HG03575 (cell line): Measurements from ENCODE around the gene PSG11.
"Not testable (repeated sequence)": the region's sequence is repeated elsewhere in the genome, so short reads cannot be mapped to it uniquely, and the experiment has no call there.

Source experiments
- ATAC-seq: cut with Tn5 transposase; IDR thresholded peaks from one replicate; pipeline ENCODE4 v1.9.1; 2021; ENCODE audit not compliant: unreplicated experiment, insufficient number of reproducible peaks, low FRiP score; ENCODE audit errors: extremely low read depth

Gene PSG11

DNA sequence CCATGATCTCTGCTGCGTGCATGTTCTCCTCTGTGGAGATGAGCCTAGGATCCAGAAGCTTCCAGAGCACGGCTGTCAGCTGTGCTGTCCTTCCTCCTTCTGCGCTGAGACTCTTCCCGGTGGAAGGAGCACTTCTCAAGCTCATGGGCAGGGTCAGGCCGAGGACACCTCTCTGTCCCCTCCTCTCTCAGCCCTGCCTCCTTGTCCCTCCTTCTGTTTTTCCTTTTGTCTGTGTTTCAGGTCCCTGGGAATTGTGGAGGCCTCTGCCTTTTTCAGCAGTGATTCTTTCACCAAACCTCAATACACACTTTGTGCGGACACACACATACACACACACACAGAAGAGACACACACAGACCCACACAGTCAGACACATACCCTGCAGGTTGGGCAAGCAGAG is at the start of gene PSG11:
Gene PSG11 (minus strand): TSS at position 101 of the 400 bp plus-strand sequence. CDS start 97 bp downstream, at position 4.
- not testable (repeated sequence) for ATAC-seq

- not testable (repeated sequence) for ATAC-seq
These were observed 36.1 kb upstream of the PSG11 start for GRCh38 chr19:43062418-43062817.

GRCh38 chr19:43061326-43061725 is 35.1 kb upstream of the PSG11 start:
- not testable (repeated sequence) for ATAC-seq

DNA sequence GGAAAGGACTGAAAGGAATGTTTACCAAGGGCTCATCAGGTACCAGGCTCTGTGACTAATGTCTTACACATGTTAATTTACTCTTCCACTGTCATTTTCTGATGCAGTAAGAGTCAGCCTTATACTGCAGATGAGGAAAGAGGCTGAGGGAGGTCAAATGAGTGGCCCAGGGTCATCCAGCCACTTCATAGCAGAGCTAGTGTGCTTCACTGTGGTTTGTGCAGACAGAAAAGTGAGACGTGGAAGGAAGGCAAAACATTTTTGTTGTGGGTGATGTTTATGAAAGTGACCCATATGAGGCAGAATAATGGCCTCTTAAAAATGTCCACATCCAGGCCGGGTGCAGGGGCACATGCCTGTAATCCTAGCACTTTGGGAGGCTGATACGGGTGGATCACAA is 34.0 kb upstream of the PSG11 start:
- ATAC-seq = not testable (repeated sequence)

DNA sequence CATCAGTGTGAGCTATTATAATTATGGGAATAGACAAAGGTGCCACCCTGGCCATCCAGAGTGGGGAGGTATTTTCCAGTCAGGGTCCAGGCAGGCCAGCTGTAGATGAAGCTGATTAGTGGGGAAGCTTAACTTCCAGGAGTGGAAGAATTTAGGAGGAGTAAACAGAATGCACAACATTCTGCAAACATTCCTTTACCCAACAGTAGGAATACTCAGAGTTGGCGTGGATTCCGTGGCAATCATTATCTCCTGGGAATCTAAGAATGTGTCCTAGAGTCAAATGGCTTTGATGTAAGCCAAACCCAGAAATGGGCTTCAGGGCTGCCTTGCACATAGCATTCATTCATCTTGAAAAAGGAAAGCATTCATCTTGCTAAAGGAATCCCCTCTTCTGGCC is 33.2 kb upstream of the PSG11 start:
- not testable (repeated sequence) for ATAC-seq

DNA sequence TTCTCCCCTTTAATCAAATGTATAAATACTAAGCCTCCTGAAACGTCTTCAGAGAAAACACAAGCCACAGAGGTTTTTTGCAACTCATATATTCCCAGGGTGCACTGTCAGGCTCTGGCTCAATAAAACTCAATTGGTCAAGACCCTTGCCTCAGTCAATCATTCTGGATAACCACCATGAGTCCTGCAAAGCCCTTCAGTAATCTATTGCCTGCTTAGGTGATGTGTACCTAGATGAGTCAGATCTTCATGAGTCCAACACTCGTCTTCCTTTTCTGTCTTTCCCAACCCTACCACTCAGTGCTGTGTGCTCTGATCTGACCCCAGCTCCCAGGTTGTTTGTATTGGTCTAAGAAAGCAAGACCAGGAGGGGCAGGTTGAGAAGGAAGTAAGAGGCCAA is 32.2 kb upstream of the PSG11 start:
- not testable (repeated sequence) for ATAC-seq

DNA sequence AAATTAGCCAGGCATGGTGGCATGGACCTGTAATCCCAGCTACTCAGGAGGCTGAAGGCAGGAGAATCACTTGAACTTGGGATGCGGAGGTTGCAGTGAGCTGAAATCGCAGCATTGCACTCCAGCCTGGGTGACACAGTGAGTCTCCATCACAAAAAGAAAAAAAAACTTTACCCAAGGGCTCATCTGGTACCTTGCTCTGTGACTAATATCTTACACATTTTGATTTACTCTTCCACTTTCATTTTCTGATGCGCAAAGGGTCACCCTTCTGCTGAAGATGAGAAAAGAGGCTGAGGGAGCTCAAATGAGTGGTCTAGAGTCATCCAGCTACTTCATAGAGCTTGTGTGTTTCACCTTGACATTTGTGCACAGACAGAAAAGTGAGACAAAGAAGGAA is 21.7 kb upstream of the PSG11 start:
- ATAC-seq = not testable (repeated sequence)

GRCh38 chr19:43046578-43046977 is 20.3 kb upstream of the PSG11 start:
- ATAC-seq = not testable (repeated sequence)

- not testable (repeated sequence) for ATAC-seq
These were observed 17.4 kb upstream of the PSG11 start for GRCh38 chr19:43043492-43044180.

DNA sequence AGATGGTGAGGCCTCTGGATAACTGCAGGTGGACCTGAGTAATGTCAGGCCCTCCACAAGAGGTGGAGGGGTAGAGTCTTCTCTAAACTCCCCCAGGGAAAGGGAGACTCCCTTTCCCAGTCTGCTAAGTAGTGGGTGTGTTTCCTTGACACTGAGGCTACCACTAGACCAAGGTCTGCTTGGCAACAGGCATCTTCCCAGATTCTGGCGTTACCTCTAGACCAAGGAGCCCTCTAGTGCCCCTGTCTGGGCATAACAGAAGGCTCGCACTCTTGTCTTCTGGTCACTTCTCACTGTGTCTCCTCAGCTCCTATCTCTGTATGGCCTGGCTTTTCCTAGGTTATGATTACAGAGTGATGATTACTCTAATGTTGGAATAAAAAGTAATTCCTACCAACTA is 5.4 kb upstream of the PSG11 start:
- not testable (repeated sequence) for ATAC-seq

DNA sequence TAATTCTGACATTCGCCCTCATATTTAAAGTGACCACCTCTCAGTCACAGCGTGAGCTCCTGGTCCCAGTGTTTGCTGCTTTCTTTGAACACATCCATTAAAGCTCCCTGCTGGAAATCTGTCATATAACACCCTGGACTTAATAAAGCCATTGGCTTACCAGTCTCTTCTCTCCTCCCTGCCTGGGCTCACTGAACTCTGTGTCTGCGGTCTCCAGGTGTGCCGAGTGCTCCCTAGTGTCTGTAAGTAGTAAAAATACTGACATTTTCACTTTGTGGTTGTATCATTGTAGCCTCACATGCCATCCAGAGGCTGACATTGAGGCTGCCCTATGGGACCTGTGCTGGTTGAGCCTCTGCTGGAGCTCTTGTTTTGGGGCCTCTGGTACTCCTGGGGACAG is 2.6 kb upstream of the PSG11 start:
- no peak for ATAC-seq

DNA sequence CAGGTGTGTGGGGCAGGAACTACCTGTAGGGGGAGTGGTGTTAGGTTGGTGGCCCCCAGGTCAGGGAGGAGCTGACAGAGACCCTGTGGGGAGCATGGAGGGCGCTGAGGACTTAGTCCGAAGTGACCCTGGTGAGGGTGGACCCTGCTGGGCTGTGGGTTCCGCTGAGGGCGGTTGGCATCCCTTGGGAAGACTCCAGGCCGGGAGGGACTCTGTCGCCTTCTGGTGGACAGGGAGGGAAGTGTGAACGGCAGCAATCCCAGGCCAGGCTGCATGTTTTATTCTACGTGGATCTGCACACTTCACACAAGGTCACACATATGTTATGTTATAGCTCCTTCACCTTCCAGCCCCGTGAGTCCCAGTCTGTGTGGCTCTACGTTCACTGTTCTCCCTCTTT is 1.7 kb upstream of the PSG11 start:
- not testable (repeated sequence) for ATAC-seq

- not testable (repeated sequence) for ATAC-seq
These were observed 792 bp upstream of the PSG11 start for GRCh38 chr19:43027061-43027460.

DNA sequence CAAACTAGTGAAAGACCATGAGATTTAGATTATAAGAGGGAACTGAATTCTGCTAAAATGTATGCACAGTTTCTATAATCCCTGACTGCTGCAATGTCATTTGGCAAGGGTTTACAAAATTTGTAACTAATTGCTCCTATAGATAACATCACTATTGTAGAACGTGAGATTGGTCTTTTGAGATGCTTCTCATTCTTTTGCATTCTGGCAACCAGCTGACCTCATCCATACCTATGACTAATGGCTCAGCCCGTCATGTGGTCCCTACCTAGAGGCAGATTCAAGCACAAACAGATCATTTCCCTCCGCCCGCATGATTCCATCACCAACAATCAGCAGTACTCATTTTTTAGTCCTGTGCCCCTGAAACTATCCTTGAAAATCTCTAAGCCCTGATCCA is 4.2 kb downstream of the PSG11 start:
- not testable (repeated sequence) for ATAC-seq

- not testable (repeated sequence) for ATAC-seq
These were observed 4.6 kb downstream of the PSG11 start for GRCh38 chr19:43021629-43022028.

DNA sequence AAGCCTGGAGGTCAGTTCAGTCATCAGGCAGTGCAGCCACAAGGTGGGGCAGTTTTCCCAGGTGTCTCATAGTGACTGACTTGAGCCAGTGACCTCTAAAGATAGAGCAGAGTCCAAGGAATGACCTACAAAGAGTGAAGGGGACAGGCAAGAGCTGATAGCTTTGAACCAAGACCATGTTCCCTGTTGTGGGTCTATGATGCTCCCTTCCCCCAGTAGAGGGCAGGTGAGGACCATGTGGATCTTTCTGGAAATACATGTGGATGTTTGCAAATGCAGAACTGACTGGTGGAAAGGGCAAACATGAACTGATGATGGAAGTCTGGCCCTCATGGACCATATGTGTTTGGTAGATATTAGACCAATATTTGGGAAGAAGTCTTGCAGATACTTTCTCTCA is 6.7 kb downstream of the PSG11 start:
- ATAC-seq = not testable (repeated sequence)

DNA sequence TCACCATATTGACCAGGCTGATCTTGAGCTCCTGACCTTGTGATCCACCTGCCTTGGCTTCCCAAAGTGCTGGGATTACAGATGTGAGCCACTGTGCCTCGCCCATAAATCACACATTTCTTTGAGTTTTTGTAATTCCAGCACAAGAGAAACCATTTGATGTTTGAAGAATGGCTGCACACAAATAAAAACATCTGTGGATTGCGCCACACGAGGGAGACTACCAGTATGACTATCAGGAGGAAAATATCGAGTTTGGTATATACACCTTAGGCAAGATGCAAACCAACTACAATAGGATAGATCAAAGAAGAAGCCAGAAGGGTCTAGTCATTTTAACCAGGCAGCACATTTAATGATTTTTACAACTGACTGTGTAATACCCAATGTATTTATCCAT is 20.4 kb downstream of the PSG11 start:
- not testable (repeated sequence) for ATAC-seq

- not testable (repeated sequence) for ATAC-seq
These were observed 21.4 kb downstream of the PSG11 start for GRCh38 chr19:43004846-43005245.

DNA sequence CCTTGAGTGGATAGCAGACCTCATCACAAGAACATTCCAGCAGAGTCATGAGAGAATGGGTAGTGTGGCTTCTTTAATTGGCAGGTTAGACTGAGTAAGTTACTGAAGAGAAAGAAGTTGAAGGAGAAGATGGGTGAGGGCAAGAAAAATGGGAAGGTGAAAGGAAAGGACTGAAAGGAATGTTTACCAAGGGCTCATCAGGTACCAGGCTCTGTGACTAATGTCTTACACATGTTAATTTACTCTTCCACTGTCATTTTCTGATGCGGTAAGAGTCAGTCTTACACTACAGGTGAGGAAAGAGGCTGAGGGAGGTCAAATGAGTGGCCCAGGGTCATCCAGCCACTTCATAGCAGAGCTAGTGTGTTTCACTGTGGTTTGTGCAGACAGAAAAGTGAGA is 22.6 kb downstream of the PSG11 start:
- ATAC-seq = not testable (repeated sequence)

GRCh38 chr19:43002948-43003347 is 23.3 kb downstream of the PSG11 start:
- not testable (repeated sequence) for ATAC-seq

DNA sequence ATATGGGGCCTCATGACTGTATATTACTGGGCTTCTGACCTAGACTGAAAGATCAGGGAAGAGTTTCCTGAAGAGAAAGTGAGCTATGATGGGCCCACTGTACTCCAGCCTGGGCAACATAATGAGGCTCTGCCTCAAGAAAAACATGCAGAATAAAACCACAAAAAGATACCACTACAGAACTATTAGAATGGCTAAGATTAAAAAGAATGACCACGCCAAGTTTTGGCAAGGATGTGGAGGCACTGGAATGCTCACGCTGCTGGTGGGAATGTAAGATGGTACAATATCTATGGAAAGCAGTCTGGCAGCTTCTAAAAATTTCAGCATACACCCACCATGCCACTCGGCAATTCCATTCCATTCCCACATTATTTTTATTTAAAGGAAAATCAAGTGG is 30.1 kb downstream of the PSG11 start:
- not testable (repeated sequence) for ATAC-seq
